ENCODE measurements around the gene GLI3. TPM values are rescaled to one million over a fixed set of nuclear protein-coding genes. Genes with fewer than 3 reads are reported as not detected.
A peak's percentile ranks its signal among the peaks of the same experiment; 100 is the strongest.

Gene GLI3
- total and polyA plus RNA-seq, 2 of the 8 experiments (the other 6 are each of a cell fraction or from before 2014, with no cell fraction given), result 8.0 to 31.1 TPM

- no peak overlapping the region for H2BK12ac ChIP-seq (ENCODE audit: low read depth, low read length)
- CTCF ChIA-PET (ENCODE audit: partially characterized antibody), result interaction anchor here (0.9 to 1.9 kb wide), 7 partner anchors 15 to 381 kb away, joined by 3 to 7 read pairs (median 3); no protein-coding TSS in a partner anchor
- no peak overlapping the region for H3K14ac ChIP-seq (ENCODE audit: insufficient read length)
- H2BK20ac ChIP-seq (ENCODE audit: low read length), result no peak overlapping the region
- no peak overlapping the region for H4K5ac ChIP-seq (ENCODE audit: insufficient read length, low read depth, low read length)
- H2AK5ac ChIP-seq (ENCODE audit: low read depth, low read length), result peak overlapping the region; percentile 71; the same call in 1 of the 2 replicates
- no peak overlapping the region for H2BK120ac ChIP-seq (replicated peaks; ENCODE audit: low read depth, low read length)
- H3K9ac ChIP-seq (replicated peaks in 1 of 4; ENCODE audit: extremely low read depth in 1 of 4, low read depth in 3 of 4, low read length in 3 of 4), result no peak overlapping the region
- no peak overlapping the region for H4K91ac ChIP-seq (replicated peaks; ENCODE audit: insufficient read length, low read length)
- H3K23ac ChIP-seq (ENCODE audit: insufficient read length), result no peak overlapping the region
- H3K27ac ChIP-seq (ENCODE audit: low read depth, low read length), result no peak overlapping the region
- no peaks in the 10 kb centered on the region for H3K36me3 ChIP-seq (ENCODE audit: control insufficient read depth in 2 of 4, insufficient read depth in 4 of 4, low read length in 3 of 4)
- peaks cover 3% of the 10 kb centered on the region for H3K79me1 ChIP-seq (ENCODE audit: low read depth, low read length)
- H3K18ac ChIP-seq (ENCODE audit: extremely low read depth, low read length), result no peak overlapping the region
- H3K4me2 ChIP-seq (ENCODE audit: insufficient read depth in 1 of 2, low read depth in 2 of 2, low read length in 2 of 2), result 0 out of 4 replicates have a peak overlapping the region, but pooled peaks of 1 of the 2 experiments have one; percentile 3
- H3K27me3 ChIP-seq (replicated peaks in 1 of 4; ENCODE audit: control insufficient read depth in 3 of 4, extremely low read depth in 1 of 4, insufficient read depth in 3 of 4, low read length in 3 of 4), result no peaks in the 10 kb centered on the region; a peak in 1 of 7 replicates
- WGBS, 2 experiments (ENCODE audit: extremely low coverage in 1 of 2, insufficient coverage in 1 of 2, insufficient read length in 1 of 2, insufficient replicate concordance in 2 of 2, low coverage in 1 of 2, low lambda C conversion rate in 2 of 2, missing lambda C conversion rate in 1 of 2), result 47% methylated on average over 7 of the region's 7 CpGs; no CpG with 5 or more reads in 1 of the 2 experiments
- H3K56ac ChIP-seq (replicated peaks; ENCODE audit: insufficient read length, low read depth, low read length), result no peak overlapping the region
- POLR2A ChIA-PET (ENCODE audit: partially characterized antibody), result no interaction called here
- peaks cover 0 to 25% of the 10 kb centered on the region in 2 experiments; a peak in 2 of 4 replicates for H3K79me2 ChIP-seq (ENCODE audit: control insufficient read depth in 1 of 2, insufficient read depth in 2 of 2, low read length in 2 of 2)
- no peak overlapping the region for H2AFZ ChIP-seq (ENCODE audit: low read length)
- H3K4me1 ChIP-seq (replicated peaks in 1 of 4; ENCODE audit: control insufficient read depth in 3 of 4, insufficient read depth in 4 of 4, low read length in 3 of 4), result peaks cover 0 to 3% (median 3%) of the 10 kb centered on the region in 4 experiments; a peak in 6 of 7 replicates
- DNase-seq (ENCODE audit: low read depth in 1 of 2, low spot score in 2 of 2), result peak in 1 of 2 experiments; percentile 23
- FAIRE-seq, result no peak
- no peak overlapping the region for H3K4ac ChIP-seq (replicated peaks; ENCODE audit: insufficient read length, low read depth, low read length)
- H2BK5ac ChIP-seq (ENCODE audit: low read depth, low read length), result no peak overlapping the region
- H3K23me2 ChIP-seq (ENCODE audit: low read depth, low read length), result no peaks in the 10 kb centered on the region
- no peak overlapping the region for H4K8ac ChIP-seq (ENCODE audit: extremely low read depth, insufficient read depth, low read length)
- peaks cover 3 to 4% of the 10 kb centered on the region in 2 experiments for H4K20me1 ChIP-seq (replicated peaks in 1 of 2; ENCODE audit: control insufficient read depth in 1 of 2, insufficient read depth in 2 of 2, low read length in 2 of 2)
- no peaks in the 10 kb centered on the region for H3K9me3 ChIP-seq (ENCODE audit: insufficient read depth in 2 of 2, low read depth in 1 of 2, low read length in 1 of 2)
- H3K4me3 ChIP-seq (ENCODE audit: extremely low read depth in 1 of 4, insufficient read depth in 2 of 4, low read depth in 3 of 4, low read length in 4 of 4), result no peak overlapping the region
- H2BK15ac ChIP-seq (ENCODE audit: low read length), result peak overlapping the region; percentile 55; the same call in 1 of the 2 replicates
- TF ChIP-seq POU5F1 (IDR thresholded peaks at IDR 0.05; ENCODE audit: low read depth, low read length) (no peak), TEAD4 (IDR thresholded peaks at IDR 0.05; ENCODE audit: low read depth, low read length) (no peak), CTBP2 (IDR thresholded peaks at IDR 0.05; ENCODE audit: borderline replicate concordance, insufficient read depth, insufficient read length, low read length) (no peak), HDAC2 (IDR thresholded peaks at IDR 0.05; ENCODE audit: borderline replicate concordance in 1 of 2, low read depth in 2 of 2, low read length in 2 of 2) (no peak), TAF7 (optimal IDR thresholded peaks at IDR 0.05; ENCODE audit: borderline replicate concordance, low read depth, low read length) (no peak), SRF (IDR thresholded peaks at IDR 0.05; ENCODE audit: low read depth, low read length) (no peak), CHD1 (IDR thresholded peaks at IDR 0.05; ENCODE audit: low read depth, low read length) (no peak), CBX5 (IDR thresholded peaks at IDR 0.05; ENCODE audit: low read depth, low read length) (no peak), FOSL1 (IDR thresholded peaks at IDR 0.05; ENCODE audit: insufficient read depth, low read depth, low read length) (no peak), TBP (IDR thresholded peaks at IDR 0.05; ENCODE audit: low read depth, low read length) (no peak)
Observed at GRCh38 chr7:42192851-42193461, 44.1 kb downstream of the GLI3 start.
